ENCODE results near the gene NUCB1. TPM values are rescaled to one million over a fixed set of nuclear protein-coding genes. Genes with fewer than 3 reads are reported as not detected.

NUCB1 gene
- total and polyA plus RNA-seq, 9 of the 15 experiments (the other 6 are each of a cell fraction or from before 2014, with no cell fraction given), result 3.1 to 153 (median 71.7) TPM

- TF ChIP-seq CBFA2T2 (conservative IDR thresholded peaks at IDR 0.05) (no peak), HNRNPL (IDR thresholded peaks at IDR 0.05; ENCODE audit: low read depth, low read length) (no peak), ASH1L (IDR thresholded peaks at IDR 0.05; ENCODE audit: borderline replicate concordance, low read depth, partially characterized antibody) (no peak), TRIM24 (IDR thresholded peaks at IDR 0.05) (no peak), MCM2 (IDR thresholded peaks at IDR 0.05; ENCODE audit: low read depth) (no peak), ARID2 (IDR thresholded peaks at IDR 0.05) (no peak), POLR2G (IDR thresholded peaks at IDR 0.05; ENCODE audit: low read depth, low read length) (peak; percentile 89), ZNF239 (CRISPR knock-in tag; IDR thresholded peaks at IDR 0.05) (peak; percentile 82), RNF219 (CRISPR knock-in tag; IDR thresholded peaks at IDR 0.05) (no peak), ILK (tag; IDR thresholded peaks at IDR 0.05; ENCODE audit: borderline replicate concordance, low read depth) (no peak), MTA2 (IDR thresholded peaks at IDR 0.05; ENCODE audit: low read depth) (no peak), RFX1 (IDR thresholded peaks at IDR 0.05) (no peak), EGR1 (conservative IDR thresholded peaks at IDR 0.05) (no peak), KLF16 (IDR thresholded peaks at IDR 0.05) (no peak), KLF1 (tag; IDR thresholded peaks at IDR 0.05) (no peak), DIDO1 (tag; IDR thresholded peaks at IDR 0.05; ENCODE audit: low read depth) (no peak), TSHZ1 (CRISPR knock-in tag; IDR thresholded peaks at IDR 0.05) (no peak), RBM34 (IDR thresholded peaks at IDR 0.05; ENCODE audit: borderline replicate concordance, insufficient read depth, low read length) (no peak), SRSF3 (IDR thresholded peaks at IDR 0.05; ENCODE audit: insufficient read depth, low read length) (no peak), ZBTB34 (CRISPR knock-in tag; IDR thresholded peaks at IDR 0.05) (no peak), CREB3L1 (IDR thresholded peaks at IDR 0.05; ENCODE audit: borderline replicate concordance, low read depth) (no peak; the same call in 1 of the 2 replicates)
These were observed 40.2 kb upstream of the NUCB1 start (continued) for GRCh38 chr19:48859711-48860572.
